GM18951 (cell line): ENCODE data around the gene VIM.

ENCODE experiments used
- POLR2A ChIP-seq: IDR thresholded peaks from 4 replicates; pipeline ENCODE4 v1.6.1; 2011; ENCODE audit warnings: mild to moderate bottlenecking; ENCODE audit not compliant: insufficient read length, insufficient read depth; ENCODE audit errors: extremely low read depth
- in situ Hi-C: fragments of 300-500 bp; cut with MboI; formaldehyde crosslinking; loops from one replicate; pipeline ENCODE4 v1.12.0; 2022; ENCODE audit warnings: low sequenced_read_pairs, mixed read lengths, inconsistent platforms; ENCODE audit not compliant: unreplicated experiment

The VIM gene

DNA sequence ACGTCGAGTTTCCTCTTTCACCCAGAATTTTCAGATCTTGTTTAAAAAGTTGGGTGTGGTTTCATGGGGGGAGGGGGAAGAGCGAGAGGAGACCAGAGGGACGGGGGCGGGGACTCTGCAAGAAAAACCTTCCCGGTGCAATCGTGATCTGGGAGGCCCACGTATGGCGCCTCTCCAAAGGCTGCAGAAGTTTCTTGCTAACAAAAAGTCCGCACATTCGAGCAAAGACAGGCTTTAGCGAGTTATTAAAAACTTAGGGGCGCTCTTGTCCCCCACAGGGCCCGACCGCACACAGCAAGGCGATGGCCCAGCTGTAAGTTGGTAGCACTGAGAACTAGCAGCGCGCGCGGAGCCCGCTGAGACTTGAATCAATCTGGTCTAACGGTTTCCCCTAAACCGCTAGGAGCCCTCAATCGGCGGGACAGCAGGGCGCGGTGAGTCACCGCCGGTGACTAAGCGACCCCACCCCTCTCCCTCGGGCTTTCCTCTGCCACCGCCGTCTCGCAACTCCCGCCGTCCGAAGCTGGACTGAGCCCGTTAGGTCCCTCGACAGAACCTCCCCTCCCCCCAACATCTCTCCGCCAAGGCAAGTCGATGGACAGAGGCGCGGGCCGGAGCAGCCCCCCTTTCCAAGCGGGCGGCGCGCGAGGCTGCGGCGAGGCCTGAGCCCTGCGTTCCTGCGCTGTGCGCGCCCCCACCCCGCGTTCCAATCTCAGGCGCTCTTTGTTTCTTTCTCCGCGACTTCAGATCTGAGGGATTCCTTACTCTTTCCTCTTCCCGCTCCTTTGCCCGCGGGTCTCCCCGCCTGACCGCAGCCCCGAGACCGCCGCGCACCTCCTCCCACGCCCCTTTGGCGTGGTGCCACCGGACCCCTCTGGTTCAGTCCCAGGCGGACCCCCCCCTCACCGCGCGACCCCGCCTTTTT, at the start of gene VIM:
TSS of gene VIM (plus strand) at position 151 of the 925 bp plus-strand sequence. CDS start 1,182 bp downstream, outside the sequence.
- in situ Hi-C loops = no loop called here
- TF ChIP-seq POLR2A = peak; percentile 54

DNA sequence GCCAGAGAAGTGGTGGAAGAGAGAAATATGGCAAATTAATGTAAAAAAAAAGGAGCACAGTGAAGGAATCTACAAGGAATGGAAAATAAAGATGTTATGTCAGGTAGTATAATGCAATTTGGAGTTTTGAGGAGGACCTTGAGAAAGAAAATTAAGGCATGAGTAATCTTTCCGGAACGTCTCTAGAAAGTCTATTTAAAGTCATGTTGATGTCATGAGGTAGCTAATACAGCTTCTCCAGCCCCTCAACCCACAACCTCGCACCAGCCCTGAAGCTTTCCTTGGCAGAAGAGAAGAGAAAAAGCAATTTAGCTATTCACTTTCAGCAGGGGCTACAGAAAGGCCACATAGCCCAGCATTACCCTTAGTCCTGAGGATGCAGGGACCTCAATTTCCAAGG, 49.0 kb upstream of the VIM start:
- no peak for TF ChIP-seq POLR2A
- in situ Hi-C loops = no loop called here

DNA sequence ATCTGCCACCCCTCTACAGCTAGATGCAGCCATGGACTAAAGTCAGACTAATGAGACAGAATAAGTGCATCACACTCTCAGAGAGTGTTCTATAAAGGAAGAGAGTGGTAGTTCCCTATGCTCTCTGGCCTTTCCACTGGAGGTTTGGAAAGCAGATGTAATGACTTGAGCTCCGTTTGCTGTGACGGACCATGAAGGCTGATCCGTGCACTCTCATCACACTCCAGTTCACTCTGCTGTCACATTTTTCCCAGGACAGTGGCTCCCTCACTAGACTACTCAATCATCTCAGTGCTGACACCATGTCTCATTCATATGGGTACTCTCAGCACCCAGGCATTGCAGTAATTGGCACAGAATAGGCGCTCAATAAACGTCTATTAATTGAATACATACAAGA, 46.9 kb upstream of the VIM start:
- no peak for TF ChIP-seq POLR2A
- in situ Hi-C loops = no loop called here

DNA sequence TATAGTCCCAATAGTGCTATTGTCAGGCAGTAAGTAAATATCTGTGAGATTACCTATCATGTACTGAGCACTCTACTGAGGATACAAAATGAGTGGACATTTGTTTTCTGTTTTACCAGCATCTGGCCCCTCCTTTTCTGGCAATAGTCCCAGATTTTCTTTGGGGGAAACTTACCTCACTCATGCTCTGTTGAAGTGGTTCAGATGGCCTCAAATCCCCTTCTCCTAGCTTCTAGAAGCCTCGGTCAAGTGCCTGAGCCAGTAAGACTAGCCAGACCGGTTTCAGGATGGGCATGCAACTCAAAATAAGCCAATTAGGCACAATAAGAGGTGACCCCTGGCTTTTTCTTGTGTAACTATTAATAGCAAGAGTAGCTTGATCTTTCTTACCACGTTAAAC, 46.3 kb upstream of the VIM start:
- in situ Hi-C loops = no loop called here
- TF ChIP-seq POLR2A = no peak

DNA sequence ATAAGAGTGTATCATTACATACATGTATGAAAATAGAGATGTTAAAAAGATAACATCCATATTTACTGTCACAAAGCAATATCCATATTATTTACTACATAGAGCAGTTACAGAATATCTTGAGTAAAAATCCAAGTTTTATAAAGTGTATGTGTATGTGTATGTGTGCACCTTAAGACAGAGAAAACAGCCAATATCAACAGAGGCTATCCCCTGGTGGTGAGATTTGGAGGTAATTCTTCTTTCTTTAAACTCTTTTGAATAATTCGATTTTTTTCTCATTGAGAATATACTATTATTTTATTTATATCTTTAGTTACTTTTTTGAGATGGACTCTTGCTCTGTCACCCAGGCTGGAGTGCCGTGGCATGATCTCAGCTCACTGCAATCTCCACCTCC, 44.9 kb upstream of the VIM start:
- no peak for TF ChIP-seq POLR2A
- in situ Hi-C loops = no loop called here

DNA sequence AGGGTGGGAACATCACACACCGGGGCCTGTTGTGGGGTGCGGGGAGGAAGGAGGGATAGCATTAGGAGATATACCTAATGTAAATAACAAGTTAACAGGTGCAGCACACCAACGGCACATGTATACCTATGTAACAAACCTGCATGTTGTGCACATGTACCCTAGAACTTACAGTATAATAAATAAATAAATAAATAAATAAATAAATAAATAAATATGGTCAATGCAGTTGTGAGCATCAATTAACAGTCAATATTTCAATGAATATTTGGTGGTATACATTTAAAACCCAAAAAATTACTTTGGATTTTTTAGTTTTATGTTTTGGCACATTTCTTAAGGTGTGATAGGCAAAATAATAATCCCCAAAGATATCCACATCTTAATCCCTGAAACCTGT, 42.2 kb upstream of the VIM start:
- TF ChIP-seq POLR2A = no peak
- in situ Hi-C loops = no loop called here

DNA sequence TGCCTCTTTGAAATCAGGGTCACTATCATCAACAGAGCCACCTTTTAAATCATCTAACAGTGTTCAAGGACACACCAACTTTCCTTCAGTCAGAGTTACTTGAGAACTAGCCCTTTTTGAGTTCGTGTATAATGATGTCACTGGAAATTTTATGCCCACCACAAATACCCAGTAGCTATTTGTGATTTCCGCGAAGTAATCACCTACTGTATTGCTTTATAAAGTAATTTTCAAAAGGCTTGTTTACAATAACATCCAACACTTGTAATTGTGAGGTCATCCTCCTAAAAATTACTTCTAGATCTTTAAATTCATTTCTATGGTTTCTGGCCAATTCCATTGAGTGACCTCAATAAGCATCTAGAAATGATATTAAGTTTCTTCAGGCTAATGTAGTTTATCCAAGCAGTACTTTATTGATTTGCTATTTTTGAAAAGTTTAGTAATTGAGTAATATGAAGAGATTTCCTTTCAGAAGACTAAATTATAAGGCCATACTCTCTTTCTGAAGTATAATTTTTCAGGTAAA, 39.3 kb upstream of the VIM start:
- in situ Hi-C loops = no loop called here

DNA sequence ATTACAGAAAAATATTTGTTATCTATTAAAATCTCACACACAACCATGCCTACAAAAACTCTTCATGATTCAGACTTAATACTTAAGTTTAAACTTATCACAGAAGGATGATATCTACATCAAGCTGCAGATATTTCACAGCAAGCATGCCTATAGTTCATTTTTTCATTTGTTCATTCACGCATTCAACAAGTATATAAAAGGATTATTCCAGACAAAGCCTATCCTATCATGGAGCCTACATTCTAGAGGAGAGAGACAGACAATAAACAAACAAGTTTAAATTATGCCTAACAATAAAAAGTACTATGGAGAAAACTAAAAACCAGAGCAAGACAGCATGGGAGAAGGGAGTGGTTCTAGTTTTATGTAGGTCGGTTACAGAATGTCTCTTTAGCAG, 37.4 kb upstream of the VIM start:
- in situ Hi-C loops = no loop called here
- TF ChIP-seq POLR2A = no peak

More for the DNA sequence above, 39.3 kb upstream of the VIM start:
- no peak for TF ChIP-seq POLR2A

DNA sequence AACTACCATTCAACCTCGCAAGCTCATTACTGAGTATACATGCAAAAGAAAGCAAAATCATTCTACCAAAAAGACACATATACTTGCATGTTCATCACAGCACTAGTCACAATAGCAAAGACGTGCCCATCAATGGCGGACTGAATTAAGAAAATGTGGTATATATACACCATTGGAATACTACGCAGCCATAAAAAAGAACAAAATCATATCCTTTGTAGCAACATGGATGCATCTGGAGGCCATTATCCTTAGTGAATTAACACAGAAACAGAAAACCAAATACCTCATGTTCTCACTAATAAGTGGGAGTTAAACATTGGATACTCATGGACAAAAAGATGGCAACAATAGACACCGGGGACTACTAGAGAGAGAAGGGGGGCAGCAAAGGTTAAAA, 33.0 kb upstream of the VIM start:
- in situ Hi-C loops = no loop called here
- TF ChIP-seq POLR2A = no peak

DNA sequence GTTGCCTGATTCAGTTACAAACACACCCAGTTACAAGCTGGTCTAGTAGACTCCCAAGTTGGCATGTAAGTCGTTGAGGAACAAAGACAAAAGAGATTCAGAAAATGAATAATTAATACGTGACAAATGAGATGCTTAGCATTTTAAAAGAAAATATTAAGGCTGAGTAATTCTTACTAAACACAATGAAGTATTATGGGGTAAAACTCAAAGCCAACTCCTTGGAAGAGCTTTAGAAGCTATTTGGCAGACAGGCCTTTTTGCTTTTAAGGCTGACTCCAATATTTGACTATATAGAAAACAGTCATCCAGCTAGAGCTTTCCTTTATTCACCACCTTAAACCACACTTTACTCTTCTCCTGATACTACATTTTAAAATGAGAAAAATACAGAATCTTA, 32.0 kb upstream of the VIM start:
- TF ChIP-seq POLR2A = no peak
- in situ Hi-C loops = no loop called here

DNA sequence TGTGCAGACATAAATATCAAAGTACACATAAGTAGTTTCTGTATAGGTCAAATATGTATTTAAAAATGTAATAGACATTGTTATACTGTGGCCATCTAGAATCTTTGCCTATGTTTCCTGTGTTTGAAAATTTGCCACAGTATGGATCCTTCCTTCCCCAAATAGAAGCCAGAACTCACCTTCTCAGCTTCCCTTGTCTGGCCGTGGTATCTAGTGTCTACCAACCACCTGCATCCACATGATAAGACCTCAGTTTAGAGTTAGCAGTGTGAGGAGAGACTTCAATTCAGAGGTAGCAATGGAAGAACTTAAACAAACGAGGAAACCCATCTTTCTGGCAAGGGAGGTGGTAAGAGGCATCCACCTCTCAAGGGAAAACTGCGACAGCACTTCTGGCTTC, 31.5 kb upstream of the VIM start:
- in situ Hi-C loops = no loop called here

DNA sequence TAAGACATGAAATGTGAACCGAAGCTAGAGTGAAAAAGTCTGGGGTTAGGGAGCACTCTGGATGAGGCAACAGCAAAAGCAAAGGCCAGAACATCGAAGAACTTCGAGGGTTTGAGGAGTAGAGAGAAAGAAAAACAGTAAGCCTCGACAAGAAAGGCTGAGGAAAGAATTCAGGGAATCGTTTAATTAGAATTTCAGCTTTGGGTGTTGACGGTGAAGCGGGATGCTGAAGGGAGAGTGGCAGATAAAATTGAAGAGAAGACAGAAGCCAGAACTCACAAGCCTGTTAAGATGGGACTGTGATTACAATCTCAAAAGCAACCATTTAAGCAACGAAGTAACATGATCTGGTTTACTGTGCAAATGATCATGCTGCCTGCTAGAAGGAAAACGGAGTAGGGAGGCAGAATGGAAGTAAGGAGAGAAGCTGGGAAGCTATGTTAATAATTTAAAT, 28.7 kb upstream of the VIM start:
- TF ChIP-seq POLR2A = no peak

More for the DNA sequence above, 31.5 kb upstream of the VIM start:
- TF ChIP-seq POLR2A = no peak

DNA sequence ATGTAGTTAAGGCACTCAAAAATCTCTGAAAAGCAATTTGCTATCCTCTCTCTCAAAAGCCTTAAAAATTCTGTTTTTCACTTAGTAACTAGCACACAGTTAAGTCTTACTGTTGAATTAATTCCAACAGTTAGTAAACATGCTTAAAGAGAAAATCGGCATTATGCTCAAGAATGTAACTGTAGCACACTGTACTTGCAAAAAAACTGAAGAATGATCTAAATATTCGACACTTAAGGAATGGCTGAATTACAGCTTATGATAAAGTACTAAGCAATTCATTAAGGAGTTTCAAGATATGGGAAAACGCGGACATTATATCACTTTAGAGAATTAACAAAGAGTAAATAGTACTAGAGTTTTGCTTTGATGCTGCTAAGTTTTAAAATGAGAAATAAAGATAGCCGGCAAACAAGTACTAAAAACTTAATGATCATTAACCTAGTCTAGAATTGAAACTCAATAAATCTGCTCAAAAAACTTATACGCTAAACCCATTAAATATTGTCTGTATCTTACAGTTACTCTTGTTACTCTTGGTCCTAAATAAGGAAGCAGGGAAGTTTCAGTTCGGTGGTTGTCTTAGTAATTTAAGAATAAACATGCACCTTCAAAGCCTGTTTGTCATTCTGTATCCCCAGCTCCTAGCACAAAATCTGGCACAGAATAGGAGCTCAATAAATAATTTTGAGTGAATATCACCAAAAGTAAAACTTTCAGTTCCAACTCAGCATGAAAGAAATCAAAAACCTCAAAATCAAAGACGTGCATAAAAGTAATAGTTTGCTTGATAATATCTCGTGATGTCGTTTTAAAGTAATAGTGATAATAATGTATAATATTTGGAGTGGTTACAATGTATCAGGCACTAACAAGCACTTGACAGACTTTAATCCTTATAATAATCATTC, 27.8 kb upstream of the VIM start:
- in situ Hi-C loops = no loop called here
- no peak for TF ChIP-seq POLR2A

More for the DNA sequence above, 28.7 kb upstream of the VIM start:
- in situ Hi-C loops = no loop called here
